Measurements from ENCODE around the gene IL12RB1.
"Not testable (repeated sequence)": the region's sequence is repeated elsewhere in the genome, so short reads cannot be mapped to it uniquely, and the experiment has no call there.

IL12RB1 gene

DNA sequence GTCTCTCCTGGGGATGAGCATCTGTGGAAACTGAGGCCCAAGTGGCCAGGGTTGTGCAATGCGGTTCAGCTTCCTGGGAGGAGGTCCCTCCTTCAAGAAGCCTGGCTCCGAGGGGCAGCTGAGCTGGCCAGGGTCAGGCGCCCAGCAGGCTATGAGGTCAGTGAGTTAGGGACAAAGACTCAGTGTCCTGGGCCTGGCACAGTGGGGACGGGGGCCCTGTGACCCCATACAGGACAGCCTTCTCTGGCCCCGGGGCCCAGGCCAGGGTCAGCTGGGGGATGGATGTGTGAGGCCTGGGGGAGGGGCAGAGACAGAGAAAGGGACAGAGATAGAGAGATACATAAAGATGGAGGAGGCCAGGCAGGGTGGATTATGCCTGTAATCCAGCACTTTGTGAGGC is 3.0 kb upstream of the IL12RB1 start:
- no peak for DNase-seq (ENCODE audit: low read depth)

DNA sequence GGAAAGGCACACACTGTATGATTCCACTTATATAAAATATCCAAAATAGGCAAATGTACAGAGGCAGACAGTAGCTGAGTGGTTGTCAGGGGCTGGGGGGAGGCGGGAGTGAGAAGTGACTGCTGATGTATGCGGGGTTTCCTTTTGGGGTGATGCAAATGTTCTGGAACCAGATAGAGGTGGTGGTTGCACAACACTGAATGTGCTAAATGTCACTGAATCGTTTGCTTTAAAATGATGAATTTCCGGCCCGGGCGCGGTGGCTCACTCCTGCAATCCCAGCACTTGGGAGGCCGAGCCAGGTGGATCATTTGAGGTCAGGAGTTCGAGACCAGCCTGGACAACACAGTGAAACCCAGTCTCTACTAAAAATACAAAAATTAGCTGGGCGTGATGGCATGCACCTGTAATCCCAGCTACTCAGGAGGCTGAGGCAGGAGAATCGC is 2.4 kb upstream of the IL12RB1 start:
- not testable (repeated sequence) for DNase-seq (ENCODE audit: low read depth)

DNA sequence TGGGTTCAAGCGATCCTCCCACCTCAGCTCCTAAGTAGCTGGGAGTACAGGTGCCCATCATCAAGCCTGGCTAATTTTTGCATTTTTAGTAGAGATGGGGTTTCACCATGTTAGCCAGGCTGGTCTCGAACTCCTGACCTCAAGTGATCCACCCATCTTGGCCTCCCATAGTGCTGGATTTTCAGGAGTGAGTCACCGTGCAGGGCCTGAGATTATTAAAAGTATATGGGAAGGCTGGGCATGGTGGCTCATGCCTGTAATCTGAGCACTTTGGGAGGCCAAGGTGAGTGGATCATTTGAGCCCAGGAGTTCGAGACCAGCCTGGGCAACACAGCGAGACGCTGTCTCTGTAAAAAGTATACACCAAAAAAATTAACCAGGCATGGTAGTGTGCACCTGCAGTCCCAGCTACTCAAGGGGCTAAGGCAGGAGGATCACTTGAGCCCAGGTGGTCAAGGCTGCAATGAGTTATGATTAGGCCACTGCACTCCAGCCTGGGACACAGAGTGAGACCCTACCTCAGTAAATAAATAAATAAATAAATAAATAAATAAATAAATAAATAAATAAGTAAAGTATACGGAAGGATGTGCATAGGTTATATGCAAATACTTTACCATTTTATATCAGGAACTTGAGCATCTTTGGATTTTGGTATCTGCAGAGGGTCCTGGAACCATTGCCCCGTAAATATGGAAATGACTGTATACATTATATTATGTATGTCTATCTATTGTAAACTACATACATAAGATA is 854 bp downstream of the IL12RB1 start:
- no peak for DNase-seq (ENCODE audit: low read depth)

DNA sequence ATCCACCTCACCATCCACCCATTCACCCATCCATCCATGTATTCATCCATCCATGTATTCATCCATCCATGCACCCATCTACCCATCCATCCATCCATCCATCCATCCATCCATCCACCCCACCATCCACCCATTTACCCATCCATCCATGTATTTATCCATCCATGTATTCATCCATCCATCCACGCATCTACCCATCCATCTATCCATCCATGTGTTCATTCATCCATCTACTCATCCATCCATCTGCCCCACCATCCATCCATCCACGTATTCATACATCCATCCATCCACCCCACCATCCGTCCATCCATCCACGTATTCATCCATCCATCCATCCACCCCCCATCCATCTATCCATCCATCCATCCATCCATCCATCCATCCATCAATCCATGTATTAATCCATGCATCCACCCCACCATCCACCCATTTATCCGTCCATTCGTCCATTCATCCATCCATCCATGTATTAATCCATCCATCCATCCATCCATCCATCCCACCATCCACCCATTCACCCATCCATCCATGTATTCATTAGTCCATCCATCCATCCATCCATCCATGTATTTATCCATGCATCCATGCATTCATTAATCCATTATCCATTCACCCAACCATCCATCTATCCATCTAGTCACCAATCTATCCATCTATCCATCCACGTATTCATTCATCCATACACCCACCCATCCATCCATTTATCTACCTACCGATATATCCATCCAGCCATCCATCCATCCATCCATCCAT is 2.6 kb downstream of the IL12RB1 start:
- DNase-seq (ENCODE audit: low read depth), result no peak

DNA sequence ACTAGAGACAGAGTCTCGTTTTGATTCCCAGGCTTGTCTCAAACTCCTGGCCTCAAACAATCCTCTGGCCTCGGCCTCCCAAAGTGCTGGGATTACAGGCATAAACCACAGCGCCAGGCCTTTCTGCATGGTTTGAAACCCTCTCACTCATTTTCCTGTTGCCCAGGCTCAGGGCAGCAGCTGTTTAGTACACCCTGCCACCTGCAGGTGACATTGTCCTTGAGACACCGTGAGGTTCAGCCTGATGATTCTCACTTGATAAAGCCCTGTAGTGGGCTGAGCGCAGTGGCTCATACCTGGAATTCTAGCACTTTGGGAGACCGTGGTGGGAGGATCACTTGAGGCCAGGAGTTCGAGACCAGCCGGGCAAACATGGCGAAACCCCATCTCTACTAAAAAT is 12.5 kb downstream of the IL12RB1 start:
- no peak for DNase-seq (ENCODE audit: low read depth)

DNA sequence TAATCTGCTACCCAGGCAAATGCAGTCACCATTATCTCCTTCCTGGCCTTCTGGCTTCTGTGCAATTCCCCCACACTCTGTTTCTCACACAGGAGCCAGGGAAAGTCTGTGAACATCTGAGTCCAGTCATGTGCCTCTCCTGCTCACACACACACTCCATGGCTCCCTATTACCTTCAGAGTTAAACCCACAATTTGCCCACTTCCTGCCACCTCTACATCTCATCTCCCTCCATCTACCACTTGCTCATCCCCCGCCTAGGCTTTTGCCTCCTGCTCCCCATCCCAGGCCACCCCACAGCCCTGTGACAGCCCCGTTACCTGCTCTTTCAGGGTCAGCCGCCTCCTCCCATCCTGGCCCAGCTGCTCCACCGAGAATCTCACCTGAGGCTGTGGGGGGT is 13.5 kb downstream of the IL12RB1 start:
- no peak for DNase-seq (ENCODE audit: low read depth)

DNA sequence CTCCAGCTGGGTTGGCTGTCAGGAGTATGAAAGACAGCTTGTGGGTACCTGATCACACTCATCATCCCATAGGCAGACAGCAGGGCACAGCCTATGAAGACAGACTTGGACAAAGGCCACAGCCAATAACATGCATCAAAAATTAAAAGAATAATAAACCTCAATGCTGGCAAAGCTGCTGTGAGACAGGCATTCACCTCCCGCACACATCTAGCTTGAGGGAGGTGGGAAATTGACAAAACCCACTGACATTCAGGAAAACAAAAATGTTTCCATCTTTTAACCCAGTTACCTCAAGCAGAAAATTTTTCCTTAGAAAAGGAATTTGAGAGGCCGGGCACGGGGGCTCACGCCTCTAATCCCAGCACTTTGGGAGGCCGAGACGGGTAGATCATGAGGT is 14.4 kb downstream of the IL12RB1 start:
- DNase-seq (ENCODE audit: low read depth), result no peak

DNA sequence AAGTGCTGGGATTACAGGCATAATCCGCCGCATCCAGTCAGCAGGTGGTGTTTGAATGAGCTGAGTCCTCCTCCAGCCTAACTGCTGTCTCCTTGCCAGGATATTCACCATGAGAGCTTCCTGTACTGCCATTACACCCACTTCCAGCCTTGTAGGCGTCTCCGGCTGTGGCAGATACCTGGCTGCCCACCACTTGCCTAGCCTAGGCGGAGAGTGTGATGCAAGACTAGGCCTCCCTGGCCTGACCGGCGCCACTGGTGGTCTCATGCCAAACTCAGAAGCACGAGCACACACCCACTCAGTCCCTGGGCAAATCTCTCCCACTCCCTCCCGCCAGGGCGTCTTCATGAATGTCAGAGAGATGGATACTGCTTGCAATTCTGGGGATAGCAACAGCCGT is 16.6 kb downstream of the IL12RB1 start:
- no peak for DNase-seq (ENCODE audit: low read depth)

DNA sequence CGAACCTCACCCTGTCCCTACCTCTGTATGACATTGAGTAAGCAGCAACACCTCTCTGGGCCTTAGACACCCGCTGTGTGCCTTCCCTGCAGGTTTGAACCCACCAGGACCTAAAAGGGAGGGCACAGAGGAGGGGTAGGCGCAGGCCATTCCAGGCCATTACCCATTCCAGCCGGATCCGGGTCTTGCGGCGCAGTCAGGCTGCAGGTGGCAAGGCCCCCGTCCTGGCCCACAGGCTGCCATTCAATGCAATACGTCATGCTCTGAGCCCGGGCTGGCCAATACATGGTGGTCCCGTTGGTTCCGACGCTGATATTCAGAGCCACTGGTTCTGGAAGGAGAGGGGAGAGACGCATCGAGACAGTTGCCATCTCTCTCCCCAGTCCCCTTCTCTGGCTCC is 17.4 kb downstream of the IL12RB1 start:
- DNase-seq (ENCODE audit: low read depth), result no peak

DNA sequence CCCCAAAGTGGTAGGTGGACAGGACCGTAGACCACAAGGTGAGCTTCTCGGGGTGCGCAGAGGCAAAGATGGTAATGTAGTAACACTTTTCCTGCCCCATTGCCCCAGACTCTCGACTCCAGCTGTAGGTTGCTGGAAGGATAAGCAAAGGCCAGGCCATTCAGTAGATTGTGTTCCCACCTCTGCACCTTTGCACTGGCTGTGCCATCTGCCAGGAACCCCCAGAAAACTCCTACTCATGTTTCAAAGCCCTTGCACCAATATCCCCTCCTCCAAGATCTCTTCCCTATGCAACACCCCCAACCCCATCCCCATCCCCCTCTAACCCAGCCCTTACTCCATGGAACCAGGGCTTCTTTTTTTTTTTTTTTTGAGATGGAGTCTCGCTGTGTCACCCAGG is 18.3 kb downstream of the IL12RB1 start:
- DNase-seq (ENCODE audit: low read depth), result no peak

DNA sequence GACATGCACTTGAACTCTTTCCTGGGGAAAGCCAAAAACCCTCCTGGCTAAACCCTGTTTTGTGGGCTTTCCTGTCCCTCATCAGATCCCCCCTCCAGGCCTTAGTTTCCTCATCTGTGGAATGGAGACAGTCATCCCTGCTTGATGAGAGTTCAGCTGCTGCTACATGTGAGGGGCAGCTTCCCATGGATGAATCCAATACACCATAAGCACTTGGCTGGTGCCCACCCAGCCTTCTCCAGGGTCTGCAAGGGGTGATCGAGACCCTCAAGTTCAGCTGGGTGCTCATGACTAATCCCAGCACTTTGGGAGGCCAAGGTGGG is 21.6 kb downstream of the IL12RB1 start:
- no peak for DNase-seq (ENCODE audit: low read depth)

DNA sequence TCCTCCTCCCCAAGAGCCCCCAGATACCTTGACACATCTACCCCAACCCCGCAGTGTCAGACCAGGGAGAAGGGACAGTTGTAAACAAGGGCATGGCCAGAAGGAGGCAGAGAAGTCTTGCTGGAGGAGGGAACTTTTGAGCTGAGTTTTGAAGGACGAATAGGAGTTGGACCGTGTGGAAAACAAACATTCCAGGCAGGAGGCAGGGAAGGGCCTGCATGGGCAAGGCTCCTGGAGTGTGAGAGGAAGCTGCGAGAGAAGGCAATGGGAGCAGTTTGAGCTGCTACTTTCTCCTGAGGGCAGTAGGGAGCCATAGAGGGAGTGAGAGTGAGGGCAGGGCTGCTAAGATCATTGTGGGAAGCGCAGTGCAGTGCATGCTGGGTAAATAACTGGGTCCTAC is 23.3 kb downstream of the IL12RB1 start:
- no peak for DNase-seq (ENCODE audit: low read depth)

DNA sequence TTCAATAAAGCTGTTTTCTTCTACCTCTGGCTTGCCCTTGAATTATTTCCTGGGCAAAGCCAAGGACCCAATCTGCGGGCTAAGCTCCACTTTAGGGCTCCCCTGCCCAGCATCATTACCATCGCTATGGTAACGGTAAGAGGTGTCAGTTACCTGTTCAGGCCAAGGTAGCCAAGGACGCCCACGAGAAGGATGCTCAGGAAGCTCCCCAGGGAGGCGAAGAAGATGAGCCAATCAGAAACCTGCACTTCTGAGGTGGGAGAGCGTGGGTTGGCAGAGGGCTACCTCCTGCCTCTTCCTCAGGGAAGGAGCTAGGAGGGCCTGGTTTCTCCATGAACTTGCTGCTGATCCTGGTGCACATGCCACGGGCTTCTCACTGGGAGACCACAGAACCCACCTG is 24.7 kb downstream of the IL12RB1 start:
- no peak for DNase-seq (ENCODE audit: low read depth)

DNA sequence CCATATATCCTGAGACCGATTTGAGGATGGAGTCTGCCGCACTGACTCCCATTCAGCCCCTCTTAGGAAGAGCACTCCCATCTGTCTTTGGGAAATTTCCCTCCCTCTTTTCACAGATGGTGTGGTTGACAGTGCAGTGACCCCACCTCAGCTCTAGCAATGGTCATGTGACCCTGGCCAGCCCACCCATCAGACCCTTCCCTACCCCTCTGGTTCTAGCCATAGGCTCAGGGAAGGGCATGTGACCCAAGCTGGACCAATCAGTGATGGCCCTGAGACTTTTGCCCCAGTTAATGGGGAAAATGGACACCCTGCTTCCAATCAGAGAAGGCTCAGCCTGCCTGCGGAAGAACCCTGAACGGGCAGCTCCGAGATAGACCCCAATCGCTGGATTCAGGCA is 26.3 kb downstream of the IL12RB1 start:
- no peak for DNase-seq (ENCODE audit: low read depth)

DNA sequence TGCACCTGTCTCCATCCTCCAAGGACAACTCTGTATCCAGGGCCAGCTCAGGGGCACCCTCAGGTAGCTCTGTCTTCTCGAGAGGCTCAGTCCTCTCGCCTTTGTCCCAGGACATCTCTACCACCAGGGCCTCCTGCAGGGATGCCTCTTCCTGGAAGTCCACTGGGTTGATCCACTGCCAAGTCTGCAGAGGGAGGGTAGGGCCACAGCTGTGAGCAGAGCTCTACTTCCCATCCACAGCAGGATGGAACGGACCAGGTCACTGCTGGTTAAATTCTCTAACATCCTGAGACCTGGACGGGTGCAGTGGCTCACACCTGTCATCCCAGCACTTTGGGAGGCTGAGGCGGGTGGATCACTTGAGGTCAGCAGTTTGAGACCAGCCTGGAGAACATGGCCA is 26.8 kb downstream of the IL12RB1 start:
- no peak for DNase-seq (ENCODE audit: low read depth)

DNA sequence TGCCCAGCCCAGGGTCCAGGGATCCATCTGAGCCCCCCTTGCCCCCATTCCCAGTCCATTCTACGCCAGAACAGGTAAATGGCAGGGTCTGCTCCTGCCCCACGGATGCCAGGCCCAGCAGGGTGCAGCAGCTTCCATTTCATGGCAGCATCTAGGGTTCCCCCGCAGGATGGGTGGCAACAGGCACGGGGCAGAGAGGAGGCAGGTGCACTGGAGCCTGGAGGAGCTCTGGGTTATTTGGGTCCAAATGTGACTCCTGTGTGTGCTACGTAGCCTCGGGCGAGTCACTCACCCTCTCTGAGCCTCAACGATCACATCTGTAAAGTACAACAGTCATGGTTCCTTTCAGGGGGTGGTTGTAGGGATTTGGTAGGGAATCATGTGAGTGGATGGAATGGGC is 27.4 kb downstream of the IL12RB1 start:
- DNase-seq (ENCODE audit: low read depth), result no peak

DNA sequence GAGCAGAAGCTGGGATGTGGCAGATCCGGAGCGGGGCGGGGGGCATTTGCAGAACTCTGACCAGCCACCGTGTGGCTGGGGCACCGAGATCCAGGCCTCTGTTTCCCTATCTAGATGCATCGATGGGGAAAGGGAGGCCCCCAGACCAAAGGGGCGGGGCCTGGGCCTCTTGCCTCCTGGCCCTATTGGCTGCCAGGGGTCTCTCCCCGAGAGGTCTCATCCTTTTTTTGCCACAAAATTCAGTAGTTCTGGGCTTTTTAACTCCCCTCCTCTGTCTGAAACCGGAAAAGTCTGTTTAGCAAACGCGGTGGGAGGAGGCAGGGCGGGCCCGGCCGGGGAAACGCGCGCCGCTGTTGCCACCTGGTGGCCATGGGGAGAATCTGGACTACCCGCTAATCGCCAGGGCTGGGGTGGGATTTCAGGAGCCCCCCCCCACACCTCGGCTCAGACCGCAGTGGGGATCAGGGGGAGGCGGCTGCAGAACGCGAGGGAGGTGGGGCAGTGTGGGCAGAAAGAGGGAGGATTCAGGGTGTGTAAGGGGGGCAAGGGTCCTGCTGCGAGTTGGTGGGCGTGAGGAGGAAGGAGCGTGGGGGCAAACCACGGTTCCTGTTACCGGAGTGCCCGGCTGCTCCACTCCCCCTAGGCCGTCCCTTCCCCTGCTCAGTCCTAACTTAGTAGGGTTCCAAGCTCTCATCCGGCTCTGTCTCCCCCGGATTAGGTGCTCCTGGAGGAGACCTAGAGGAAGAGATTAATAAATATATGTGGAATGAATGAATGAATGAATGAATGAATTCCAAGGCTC is 28.3 kb downstream of the IL12RB1 start:
- DNase-seq (ENCODE audit: low read depth), result peak; percentile 59

DNA sequence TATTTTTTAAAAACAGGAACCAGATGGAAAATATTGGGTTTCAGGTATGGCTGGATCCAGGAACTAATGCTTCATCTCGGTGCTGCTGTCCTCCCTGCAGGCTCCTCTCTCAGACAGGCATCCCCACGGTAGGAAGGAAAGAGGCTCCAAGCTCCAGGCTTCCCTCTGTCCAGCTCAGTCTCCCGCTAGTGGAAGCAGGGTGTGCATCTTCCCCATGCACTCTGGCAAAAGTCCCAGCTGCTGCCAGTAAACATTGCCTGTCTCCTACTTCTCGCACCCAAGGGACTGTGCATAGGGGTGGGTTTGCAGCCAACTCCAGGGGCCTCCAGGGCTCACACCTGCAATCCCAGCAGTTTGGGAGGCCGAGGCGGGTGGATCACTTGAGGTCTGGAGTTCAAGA is 29.2 kb downstream of the IL12RB1 start:
- no peak for DNase-seq (ENCODE audit: low read depth)

DNA sequence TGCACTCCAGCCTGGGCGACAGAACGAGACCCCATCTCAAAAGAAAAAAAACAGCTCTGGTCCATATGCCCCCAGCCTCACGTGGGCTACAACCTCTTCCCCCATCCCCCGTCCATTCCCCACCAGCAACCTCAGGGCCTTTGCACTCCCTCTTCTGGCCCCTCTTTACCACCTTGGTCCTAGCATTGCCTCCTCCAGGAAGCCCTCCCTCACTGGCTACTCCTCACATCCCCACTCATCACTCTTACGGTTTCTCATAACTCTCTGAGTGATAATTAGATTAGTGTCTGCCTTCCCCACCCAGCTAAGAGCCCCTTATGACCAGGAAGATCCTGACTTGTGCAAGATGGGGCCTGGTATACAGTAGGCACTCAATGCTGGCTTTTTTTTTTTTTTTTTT is 30.8 kb downstream of the IL12RB1 start:
- no peak for DNase-seq (ENCODE audit: low read depth)

DNA sequence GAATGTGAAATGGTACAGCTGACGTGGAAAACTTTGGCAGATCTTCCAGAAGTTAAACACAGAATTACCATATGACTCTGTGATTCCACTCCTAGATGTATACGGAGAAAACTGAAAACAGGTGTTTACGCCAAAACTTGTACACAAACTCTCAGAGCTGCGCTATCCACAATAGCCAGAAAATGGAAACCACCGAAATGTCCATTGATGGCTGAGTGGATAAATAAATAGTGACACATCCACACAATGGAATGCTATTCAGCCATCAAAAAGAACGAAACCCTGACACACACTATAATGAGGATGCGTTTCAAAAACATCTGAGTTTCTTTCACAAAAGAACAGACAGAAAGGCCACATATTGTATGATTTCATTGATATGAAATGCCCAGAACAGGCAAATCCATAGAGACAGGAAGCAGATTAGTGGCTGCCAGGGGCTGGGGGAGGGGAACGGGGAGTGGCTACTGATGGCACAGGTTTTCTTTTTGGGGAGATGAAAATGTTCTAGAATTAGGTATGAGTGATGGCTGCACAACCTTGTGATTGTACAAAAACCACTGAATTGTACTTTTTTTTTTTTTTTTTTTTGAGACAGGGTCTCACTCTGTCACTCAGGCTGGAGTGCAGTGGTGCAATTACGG is 33.0 kb downstream of the IL12RB1 start:
- DNase-seq (ENCODE audit: low read depth), result no peak

DNA sequence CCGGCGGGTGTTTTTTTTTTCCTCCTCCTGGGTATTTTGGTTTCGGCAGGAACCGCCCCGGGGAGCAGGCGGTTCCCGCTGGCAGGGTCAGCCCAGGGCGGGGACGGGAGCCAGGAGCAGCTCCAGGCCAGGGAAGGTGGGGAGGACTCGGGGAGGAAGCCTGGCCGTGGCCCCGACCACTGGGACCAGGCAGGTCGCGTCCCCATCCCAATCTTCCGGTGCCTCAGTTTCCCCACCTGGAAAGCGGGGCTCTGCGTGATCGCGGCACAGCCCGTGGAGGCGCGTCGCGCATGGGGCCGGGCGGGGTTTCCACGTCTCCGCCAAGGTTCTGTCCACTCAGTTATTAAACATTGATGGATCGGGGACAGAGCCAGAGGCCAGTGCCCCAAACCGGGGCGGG is 34.8 kb downstream of the IL12RB1 start:
- no peak for DNase-seq (ENCODE audit: low read depth)

DNA sequence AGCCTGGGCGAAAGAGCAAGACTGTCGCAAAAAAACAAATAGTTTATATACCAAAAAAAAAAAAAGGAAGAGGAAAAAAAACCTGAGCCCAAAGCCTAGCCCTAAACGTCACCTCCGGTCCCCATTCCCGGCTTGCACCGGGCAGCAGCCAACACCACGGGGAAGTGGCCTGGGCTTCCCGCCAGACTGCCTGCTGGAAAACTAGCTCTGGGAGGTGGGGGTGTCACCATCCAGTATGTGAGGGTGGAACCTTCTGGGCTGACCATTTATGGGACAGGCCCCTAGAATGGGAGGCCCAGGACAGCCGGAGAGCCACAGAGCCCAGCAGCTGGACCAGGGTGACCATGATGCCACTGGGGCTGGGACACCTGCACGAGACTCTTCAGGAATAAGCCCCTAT is 37.3 kb downstream of the IL12RB1 start:
- no peak for DNase-seq (ENCODE audit: low read depth)
